ENCODE data around the gene NINJ2.

Gene NINJ2

GRCh38 chr12:536751-537245, 126.4 kb downstream of the NINJ2 start:
- no peak for DNase-seq (ENCODE audit: extremely low read depth in 1 of 2, low read depth in 1 of 2)

- DNase-seq (ENCODE audit: extremely low read depth in 1 of 2, low read depth in 1 of 2) = no peak
Measured at GRCh38 chr12:535396-535795, 127.8 kb downstream of the NINJ2 start.

GRCh38 chr12:534216-534615, 129.0 kb downstream of the NINJ2 start:
- DNase-seq (ENCODE audit: extremely low read depth in 1 of 2, low read depth in 1 of 2) = no peak

GRCh38 chr12:533718-534117, 129.5 kb downstream of the NINJ2 start:
- no peak for DNase-seq (ENCODE audit: extremely low read depth in 1 of 2, low read depth in 1 of 2)

- no peak for DNase-seq (ENCODE audit: extremely low read depth in 1 of 2, low read depth in 1 of 2)
Measured at GRCh38 chr12:532908-533565, 130.2 kb downstream of the NINJ2 start.

- DNase-seq (ENCODE audit: extremely low read depth in 1 of 2, low read depth in 1 of 2) = no peak
Measured at GRCh38 chr12:531951-532585, 131.2 kb downstream of the NINJ2 start.

GRCh38 chr12:530821-531220, 132.4 kb downstream of the NINJ2 start:
- DNase-seq (ENCODE audit: extremely low read depth in 1 of 2, low read depth in 1 of 2) = no peak

- DNase-seq (ENCODE audit: extremely low read depth in 1 of 2, low read depth in 1 of 2) = no peak
Measured at GRCh38 chr12:530308-530707, 132.9 kb downstream of the NINJ2 start.

GRCh38 chr12:527729-528128, 135.5 kb downstream of the NINJ2 start:
- DNase-seq (ENCODE audit: extremely low read depth in 1 of 2, low read depth in 1 of 2) = no peak

- no peak for DNase-seq (ENCODE audit: extremely low read depth in 1 of 2, low read depth in 1 of 2)
Measured at GRCh38 chr12:527241-527640, 136.0 kb downstream of the NINJ2 start.

- no peak for DNase-seq (ENCODE audit: extremely low read depth in 1 of 2, low read depth in 1 of 2)
Measured at GRCh38 chr12:526089-526488, 137.2 kb downstream of the NINJ2 start.

- no peak for DNase-seq (ENCODE audit: extremely low read depth in 1 of 2, low read depth in 1 of 2)
Measured at GRCh38 chr12:524167-524951, 138.9 kb downstream of the NINJ2 start.

- no peak for DNase-seq (ENCODE audit: extremely low read depth in 1 of 2, low read depth in 1 of 2)
Measured at GRCh38 chr12:522692-523378, 140.4 kb downstream of the NINJ2 start.

GRCh38 chr12:520119-520518, 143.1 kb downstream of the NINJ2 start:
- DNase-seq (ENCODE audit: extremely low read depth in 1 of 2, low read depth in 1 of 2) = no peak

GRCh38 chr12:517538-517937, 145.7 kb downstream of the NINJ2 start:
- DNase-seq (ENCODE audit: extremely low read depth in 1 of 2, low read depth in 1 of 2) = no peak

All from activated CD8-positive, alpha-beta memory T cell treated with anti-CD3 and anti-CD28 coated beads for 1 hour (primary cell).